ENCODE data around the gene MEGF11.

The MEGF11 gene

DNA sequence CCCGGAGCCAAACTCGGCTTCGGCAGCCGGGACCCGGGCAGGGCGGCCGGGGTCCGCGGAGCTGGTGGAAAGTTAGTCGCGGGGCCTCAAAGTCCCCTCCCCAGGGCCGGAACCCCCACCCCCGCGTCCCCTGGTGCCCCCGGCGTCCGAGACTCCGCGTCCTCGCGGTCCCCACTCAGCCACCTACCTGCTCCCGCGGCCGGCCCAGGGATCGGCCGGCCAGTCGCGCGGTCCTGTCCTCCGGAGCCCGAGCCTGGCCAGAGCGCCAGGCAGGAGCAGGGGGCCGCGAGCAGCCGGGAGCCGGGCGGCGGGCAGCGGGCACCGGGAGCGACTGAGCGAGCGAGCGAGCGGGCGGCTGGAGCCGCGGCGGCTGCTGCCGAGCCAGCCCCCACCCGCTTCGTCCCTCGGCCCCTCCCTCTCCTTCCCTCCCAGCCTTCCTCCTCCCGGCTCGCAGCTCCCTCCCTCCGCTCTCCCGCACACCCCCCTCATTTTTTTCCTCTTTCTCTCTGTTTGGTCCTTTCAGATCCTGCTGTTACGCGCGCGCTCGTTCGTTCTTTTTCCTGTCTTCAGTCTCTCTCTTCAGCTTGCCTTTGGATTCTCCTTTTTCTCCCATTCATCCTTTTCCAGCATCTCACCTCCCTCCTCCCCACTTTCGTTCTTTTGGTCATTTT, at the start of gene MEGF11:
Gene MEGF11 (minus strand): TSS at position 333 of the 671 bp plus-strand sequence. CDS start 125,347 bp downstream, outside the sequence.
- DNase-seq, result peak; percentile 49

DNA sequence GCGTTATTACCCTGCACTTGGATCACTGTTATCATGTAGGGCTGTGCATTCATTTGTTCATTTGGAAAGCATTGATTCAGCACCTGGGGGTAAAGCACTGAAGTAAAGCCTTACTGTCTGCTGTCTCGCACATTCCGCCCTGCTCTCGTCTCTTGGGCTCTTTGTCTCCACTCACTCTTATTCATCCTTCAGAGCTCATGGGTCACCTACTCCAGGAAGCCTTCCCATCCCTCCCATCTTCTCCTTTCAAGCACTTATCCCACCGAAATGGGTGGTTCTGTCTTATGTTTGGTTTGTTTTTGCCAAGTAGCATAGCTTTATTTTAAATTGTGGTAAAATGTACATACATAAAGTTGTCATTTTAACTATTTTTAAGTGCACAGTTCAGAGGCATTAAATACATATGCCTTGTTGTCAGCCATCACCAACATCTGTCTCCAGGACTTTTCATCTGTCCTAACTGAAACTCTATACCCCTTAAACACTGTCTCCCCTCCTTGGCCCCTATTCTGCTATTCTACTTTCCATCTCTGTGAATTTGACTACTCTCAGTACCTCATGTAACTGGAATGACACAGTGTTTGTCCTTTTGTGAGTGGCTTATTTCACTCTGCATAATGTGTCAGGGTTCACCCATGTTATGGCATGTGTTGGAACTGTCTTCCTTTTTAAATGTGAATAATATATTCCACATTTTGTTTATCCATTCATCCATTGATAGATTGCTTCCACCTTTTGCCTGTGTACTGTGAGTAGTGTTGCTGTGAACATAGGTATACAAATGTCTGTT, 49.1 kb upstream of the MEGF11 start:
- DNase-seq, result no peak

DNA sequence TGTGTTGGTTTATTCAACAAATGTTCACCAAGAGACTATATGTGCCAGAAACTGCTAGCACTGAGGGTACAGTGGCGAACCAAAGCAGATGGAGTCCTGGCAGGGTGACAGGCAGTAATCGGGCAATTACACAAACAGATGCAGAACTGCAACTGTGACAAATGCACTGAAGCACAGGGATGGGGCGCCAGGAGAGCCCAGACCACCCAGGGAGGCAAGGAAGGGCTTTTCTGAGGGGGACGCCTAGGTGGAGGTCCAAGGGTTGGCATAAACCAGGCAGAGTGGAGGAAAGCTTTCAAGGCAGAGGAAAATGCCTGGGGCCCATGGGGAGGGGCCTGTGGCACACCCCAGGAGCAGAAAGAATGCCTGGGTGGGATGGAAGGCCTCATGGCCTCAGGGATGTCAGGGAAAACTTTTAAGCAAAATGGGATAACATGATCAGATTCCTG, 45.3 kb upstream of the MEGF11 start:
- DNase-seq, result no peak

DNA sequence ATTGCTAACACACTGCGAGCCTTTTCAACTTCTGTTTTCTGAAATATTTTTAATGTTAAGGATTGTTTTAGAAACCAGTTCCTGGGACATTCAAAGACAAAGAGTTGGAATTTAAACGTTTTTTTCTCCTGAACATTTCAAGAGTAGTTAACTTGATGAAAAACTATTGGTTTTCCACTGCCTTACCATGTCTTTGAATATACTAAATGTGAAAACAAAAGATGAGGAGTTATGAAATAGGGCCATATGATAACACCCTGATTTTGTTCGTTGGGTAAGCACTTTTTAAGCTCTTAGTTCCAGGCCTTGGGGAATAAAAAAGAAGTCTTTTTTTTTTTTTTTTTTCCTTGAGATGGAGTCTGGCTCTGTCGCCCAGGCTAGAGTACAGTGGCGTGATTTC, 42.6 kb upstream of the MEGF11 start:
- no peak for DNase-seq

DNA sequence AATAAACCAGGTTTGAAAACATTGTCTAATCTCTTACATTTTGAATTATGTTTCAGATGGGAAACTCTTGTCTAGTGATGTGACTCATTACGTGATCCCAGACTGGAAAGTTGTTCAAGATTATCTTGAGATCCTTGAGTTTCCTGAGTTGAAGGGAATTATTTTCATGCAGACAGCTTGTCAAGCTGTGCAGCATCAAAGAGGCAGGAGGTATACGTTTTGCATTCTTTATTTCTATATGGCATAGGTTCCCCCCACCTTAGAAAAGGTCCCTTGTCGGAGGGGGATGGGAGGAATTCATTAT, 41.3 kb upstream of the MEGF11 start:
- DNase-seq, result no peak

DNA sequence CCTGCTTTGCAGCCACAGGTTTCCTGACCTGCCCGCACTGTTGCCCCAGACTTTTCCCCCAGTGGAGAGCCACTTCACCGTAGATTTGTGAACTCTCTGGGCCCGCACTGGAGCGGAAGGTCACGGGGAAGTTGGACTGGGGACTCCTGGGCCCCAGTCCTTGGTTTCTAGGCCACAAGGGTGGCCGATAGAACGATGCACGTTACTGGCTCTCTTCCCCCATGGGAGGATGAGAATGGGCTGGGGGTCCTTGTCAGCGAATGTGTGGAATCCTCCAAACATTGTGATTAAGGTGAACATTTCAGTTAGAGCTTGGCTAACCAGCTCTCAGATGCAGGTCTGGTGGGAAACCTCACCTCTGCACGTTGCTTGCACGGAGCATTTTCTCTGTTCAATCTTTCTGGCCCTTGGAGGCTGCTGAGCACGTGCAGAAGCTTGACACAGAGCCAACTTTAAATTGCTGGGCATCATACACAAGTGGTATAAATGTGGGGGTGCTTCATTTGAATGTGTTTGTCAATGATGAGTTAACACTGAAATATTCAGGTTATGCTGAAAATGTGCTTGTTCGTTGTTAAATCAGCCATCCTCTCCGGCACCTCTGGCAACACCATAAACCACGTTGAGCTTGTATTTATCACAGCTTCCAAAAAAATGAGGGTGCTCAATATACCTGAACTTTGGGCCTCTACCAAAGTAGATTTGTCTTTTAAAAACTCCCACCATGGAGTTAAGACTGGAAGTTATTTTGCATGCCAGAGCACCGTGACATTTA, 40.8 kb upstream of the MEGF11 start:
- DNase-seq, result peak; percentile 58

DNA sequence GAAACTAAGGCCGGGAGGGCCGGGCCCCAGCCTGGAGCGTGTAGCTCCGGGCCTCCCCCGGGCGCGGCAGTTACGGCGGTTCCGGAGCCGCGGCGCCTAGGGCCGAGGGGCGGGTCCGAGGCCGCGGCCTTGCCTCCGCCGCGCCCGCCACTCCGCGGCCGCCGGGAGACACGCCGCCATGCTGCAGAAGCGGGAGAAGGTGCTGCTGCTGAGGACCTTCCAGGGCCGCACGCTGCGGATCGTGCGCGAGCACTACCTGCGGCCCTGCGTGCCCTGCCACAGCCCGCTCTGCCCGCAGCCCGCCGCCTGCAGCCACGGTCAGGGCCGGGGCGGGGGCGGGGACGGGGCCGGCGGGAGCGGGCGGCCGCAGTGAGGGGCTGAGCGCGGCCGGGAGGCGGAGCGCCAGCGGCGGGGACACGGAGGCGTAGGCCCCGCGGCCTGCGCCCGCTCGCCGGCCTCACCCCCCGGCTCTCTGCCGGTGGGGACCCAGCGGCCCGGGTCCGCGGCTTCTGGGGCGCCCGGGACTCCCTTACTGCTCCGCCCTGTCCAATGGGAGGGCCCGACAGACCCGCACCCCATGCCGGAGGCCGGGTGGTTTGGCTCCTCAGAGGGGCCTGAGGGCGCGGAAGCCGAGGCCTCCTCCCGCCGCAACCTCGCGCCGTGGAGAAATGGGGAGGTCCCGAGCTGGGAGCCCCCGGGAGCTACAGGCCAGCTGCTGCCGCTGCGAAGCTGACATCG, 40.0 kb upstream of the MEGF11 start, which contains the start of gene DIS3L:
Gene DIS3L (plus strand): TSS at position 150 of the 738 bp plus-strand sequence. CDS start 29 bp downstream, at position 179.
- peak; percentile 59 for DNase-seq

DNA sequence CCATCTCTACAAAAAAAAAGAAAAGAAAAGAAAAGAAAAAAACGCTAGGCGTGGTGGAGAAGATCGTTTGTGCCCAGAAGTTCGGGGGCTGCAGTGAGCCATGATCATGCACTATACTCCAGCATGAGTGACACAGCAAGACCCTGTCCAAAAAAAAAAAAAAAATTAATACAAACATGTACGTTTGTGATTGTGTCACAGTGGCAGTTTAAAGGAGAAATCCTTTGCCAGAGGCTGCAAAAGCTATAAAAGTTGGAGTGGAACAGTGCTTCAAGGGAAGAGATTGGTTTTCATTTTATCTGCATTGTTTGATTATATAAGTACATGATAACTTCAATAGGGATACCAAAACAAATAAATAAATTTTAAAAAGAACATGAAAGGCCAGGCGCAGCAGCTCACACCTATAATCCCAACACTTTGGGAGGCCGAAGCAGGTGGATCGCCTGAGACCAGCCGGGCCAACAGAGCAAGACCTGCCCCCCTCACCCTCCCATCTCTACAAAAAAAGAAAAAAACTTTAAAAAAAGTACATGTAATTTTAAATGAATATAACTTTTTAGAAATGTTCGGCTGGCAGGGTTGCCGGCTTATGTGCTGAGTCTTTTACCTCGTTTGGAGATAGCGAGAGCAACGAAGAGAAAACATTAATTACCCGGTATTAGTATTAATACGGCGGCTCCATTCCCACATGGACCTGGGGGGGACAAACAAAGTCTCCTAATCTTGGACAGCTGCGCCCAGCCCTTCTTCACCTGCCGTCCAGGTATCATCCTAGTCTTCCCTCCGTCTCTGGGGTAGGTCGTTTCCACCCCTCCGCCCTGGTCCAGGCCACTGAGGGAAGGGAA, 39.2 kb upstream of the MEGF11 start:
- DNase-seq, result no peak

DNA sequence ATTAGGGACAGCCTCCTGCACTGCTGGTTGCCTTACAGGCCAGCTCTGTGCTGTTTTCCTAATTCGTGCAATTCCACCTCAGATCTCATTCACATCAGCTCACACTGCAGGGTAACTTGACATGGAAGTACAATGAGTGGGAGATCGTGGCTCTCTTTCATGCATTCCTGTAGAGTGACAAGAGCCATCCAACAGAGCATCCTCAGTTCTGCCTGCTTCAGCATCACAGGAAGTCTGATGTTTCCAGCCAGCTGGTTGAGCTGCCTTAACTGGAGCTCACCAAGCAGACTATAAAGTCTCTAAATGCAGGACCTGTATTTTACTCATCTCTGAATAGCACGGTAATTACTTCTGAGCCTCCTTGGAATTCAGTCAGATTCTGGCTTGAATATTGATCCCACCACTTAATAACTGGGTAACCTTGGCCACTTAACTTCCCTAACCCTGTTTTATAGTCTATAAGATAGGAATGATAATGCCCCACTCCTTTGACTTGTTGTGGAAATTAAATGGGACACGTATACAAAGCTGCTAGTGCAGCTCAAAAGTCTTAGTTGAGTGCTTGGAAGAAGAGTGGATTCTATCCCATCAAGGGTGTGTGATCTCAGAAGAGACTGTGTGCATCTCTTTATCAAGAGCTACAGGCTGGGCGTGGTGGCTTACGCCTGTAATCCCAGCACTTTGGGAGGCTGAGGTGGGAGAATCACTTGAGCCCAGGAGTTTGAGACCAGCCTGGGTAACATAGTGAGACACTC, 38.4 kb upstream of the MEGF11 start:
- no peak for DNase-seq

DNA sequence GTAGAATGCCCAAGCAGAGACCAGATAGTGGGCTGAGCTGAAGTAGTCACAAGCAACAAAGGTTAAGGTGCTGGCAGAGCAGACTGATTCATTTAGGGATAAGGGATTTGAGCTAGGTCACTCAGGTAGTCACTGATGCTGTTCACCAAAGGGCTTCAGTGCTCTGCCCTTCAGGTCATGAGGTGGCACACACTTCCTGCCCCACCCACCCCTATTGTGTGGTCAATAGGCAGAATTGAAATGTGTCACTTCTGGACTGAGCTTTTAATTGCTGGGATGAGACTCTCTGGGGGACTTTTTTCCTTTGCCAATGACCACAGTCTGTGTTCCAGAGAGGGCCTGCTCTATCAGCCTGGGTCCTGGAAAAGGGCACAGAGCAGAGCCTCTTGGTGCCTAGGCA, 37.0 kb upstream of the MEGF11 start:
- DNase-seq, result no peak

DNA sequence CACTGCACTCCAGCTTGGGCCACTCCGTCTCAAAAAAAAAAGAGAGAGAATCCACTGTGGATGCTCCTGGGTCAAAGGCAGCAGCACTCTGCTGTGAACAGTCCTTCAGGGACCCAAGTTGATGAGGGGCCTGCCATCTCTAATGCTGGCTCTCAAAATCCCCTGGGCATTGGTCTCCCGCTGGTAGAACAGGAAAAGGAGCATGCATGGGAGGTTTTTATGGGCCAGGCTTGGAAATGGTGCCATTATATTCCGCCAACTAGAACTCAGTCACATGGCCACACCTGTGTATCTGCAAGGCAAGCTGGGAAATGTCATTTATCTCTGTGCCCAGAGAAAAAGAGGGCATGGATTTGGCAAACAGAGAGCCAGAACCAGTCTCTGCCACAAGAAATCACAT, 36.5 kb upstream of the MEGF11 start:
- DNase-seq, result no peak

DNA sequence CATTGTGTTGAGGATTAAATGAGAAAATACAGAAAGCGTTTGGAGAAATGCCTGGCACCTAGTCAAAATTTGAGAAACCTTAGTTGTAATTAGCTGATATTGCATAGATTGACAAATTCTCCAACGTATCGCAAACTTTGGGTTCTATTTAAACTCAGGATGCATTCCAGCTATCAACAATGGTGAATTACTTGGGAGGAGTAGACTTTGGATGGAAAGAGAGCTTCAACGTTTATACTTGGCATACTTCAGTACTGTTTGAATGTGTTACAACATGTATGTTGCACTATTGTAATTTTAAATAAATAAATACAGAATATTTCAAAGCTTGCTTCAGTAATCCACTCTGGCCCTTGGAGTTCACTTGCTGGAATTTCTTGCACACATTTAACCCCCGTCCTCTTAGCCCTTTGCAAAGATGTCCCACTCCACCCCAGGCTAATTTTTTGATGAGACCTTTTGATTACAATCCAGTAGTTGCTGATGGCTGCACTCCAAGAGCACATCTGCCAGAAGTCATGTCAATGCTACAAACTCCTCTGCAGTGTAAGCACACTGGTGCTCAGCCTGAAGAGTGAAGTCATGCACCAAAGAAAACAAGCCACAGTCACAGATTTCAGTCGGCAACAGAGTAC, 35.1 kb upstream of the MEGF11 start:
- no peak for DNase-seq

DNA sequence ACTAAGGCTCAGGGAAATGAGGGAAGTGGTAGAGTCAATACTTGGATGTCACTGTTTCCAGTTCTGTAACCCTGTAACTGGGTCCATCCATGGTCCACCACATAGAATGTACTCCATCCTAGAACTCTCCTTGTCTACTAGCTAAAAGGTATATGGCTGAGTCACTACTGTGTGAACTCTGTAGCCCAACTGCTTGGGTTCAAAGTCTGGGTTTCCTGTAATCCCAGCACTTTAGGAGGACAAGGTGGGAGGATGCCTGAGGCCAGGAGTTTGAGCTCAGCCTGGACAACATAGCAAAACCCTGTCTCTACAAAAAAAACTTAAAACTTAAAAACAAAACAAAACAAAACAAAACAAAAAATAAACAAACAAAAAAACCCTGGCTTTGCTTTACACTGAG, 34.5 kb upstream of the MEGF11 start:
- DNase-seq, result no peak

DNA sequence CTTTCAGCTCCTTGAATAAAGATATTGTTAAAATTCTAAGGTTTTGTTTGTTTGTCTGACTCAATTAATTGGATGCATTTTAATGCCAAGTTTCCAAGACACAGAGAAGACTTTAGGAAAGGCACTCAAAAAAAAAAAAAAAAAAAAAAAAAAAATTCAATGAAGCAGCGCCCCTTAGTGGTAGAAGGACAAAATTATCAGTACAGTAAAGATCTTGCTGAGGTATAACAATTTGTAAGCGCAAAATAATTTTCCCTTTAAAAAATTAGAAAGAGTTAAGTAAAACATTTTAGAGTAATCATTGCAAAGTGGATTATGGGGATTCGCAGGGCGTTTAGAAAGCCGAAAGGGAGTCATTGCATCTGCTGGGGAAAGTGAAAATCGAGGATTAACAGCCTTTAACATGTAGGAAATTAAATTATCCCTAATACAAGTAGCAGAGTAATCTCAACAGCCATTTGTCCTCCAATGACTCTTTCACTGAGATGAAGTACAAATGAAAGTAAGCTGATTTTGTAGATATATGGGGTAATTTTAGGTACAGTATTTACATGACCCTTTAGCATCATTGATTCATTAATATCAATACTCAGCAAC, 34.0 kb upstream of the MEGF11 start:
- DNase-seq, result peak; percentile 12

DNA sequence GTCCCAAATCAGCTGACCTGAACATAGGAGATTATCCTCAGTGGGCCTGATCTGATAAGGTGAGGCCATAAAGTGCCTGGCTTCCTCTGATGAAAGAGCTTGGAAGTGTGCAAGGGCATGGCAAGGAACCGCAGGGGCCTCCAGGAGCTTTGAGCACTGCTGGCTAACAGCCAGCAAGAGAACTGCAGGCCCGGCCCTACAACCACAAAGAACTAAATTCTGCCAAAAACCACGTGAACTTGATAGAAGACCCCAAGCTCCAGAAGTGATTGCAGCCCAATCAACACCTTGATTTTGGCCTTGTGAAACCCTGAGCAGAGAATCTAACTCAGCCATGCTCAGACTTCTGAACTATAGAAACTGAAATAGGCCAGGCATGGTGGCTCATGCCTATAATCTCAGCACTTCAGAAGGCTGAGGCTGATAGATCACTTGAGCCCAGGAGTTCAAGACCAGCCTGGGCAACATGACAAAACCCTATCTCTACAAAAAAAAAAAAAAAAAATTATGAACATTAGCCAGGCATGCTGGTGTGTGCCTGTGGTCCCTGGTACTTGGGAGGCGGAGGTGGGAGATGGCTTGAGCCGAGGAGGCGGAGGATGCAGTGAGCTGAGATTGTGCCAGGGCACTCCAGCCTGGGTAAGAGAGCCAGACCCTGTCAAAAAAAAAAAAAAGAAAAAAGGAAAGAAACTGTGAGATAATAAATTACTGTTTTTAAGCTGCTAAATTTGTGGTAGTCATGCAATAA, 32.2 kb upstream of the MEGF11 start:
- no peak for DNase-seq

DNA sequence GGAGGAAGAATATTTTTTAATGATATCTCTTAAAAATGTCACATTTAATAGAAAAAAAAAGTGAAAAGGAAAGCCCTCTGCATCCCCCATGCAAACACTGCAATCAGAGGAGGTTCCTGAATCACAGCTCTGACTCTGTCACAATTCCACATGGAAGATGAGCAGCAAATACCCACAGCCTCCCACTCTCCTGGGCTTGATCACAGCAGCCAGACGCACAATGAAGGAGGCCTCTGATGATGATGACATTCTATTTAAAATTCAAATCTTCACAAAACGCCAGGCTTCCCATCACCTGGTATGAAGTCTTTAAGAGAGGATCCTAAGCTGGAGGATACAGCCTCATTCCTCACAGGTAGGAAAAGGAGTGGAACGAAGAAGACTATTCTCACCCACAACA, 30.7 kb upstream of the MEGF11 start:
- DNase-seq, result no peak

DNA sequence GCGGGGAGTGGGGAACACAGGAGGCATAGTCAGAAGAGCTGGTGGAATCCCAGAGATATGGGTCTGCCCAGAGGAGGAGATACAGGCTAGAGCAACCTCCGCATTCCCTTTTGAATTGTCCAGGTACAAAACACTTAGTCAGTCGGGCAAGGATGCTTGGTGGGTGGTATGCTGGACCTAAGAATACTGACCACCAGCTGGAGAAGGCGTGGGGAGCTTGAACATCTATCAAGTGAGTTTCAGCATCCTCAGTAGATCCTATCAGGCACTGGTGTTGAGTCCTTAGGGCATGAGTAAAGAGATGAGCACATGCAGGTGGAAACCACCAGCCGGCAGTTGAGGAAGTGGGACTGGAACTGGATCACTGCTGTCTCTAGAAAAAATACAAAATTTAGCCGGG, 25.1 kb upstream of the MEGF11 start:
- no peak for DNase-seq

DNA sequence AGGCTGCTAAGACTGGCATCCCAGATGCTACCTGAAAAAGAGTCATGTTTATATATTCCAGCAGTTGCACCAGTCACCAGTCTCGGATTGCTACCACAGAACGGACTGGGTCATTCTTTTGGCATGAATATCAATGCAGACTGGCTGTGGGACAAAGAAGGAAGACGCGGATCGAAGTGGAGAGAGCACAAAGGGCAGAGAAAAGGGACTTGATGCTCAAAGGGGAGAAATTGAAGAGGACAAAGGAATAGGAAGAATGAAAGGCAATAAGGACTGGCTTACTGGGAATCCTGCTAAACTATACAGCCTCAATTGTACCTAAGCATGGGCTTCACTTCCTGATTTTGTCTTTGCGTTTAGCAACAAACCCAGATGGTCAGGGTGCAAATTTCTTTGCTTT, 24.5 kb upstream of the MEGF11 start:
- no peak for DNase-seq

DNA sequence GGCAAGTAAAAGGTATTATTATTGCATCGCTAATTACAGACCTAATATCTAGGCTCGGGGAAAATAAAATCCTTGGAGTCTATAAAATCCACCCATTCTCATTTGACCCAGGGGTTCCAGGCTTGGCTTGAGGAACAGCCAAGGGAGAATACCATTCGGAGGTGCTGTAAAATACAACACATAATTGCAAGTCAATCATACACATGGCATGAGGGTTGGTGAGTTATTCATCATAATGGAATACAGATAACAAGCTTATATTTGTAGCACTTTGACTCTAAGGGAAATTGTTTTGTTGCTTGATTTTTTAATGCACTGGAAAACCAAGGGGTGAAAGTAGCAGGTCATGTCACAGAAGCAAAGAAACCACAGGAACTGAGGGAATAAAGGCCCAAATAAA, 23.0 kb upstream of the MEGF11 start:
- DNase-seq, result no peak

DNA sequence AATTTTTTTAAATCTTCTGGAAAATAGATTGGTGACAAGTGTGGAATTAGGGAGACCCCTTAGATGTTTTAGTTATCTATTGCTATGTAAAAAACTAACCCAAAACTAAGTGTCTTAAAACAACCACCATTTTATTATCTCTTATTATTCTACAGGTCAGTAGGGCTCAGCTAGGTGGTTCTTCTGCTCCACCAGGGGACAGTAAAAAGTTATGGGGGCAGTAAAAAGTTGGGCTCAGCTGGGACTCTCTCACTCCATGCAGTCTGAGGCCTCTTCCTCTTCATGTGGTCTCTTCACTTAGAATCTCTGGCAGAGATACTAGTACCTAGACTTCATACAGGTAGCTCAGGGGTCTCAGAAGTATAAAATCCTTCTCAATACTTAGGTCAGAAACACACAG, 21.8 kb upstream of the MEGF11 start:
- DNase-seq, result no peak

All from SHP77 treated with DMSO at 0.1 percent for 48 hours (cell line).